ENCODE data around the gene POC1B. TPM values are rescaled to one million over a fixed set of nuclear protein-coding genes. Genes with fewer than 3 reads are reported as not detected.

POC1B gene
- total and polyA plus RNA-seq, 11 donors, result 3.3 to 12.4 (median 8.5) TPM

GRCh38 chr12:89448526-89448925 lies 77.3 kb downstream of the POC1B start:
- TF ChIP-seq, protein P1, sequence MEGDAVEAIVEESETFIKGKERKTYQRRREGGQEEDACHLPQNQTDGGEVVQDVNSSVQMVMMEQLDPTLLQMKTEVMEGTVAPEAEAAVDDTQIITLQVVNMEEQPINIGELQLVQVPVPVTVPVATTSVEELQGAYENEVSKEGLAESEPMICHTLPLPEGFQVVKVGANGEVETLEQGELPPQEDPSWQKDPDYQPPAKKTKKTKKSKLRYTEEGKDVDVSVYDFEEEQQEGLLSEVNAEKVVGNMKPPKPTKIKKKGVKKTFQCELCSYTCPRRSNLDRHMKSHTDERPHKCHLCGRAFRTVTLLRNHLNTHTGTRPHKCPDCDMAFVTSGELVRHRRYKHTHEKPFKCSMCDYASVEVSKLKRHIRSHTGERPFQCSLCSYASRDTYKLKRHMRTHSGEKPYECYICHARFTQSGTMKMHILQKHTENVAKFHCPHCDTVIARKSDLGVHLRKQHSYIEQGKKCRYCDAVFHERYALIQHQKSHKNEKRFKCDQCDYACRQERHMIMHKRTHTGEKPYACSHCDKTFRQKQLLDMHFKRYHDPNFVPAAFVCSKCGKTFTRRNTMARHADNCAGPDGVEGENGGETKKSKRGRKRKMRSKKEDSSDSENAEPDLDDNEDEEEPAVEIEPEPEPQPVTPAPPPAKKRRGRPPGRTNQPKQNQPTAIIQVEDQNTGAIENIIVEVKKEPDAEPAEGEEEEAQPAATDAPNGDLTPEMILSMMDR (IDR thresholded peaks at IDR 0.05), result no peak
- TF ChIP-seq POLR2A (IDR thresholded peaks at IDR 0.05), result no peak
- H3K4me3 ChIP-seq, result no peak overlapping the region
- ATAC-seq, result no peak
- intact Hi-C loops (cut with DNase I), result no loop called here
- peaks cover 0 to 4% (median 0%) of the 10 kb centered on the region in 12 donors for H3K9me3 ChIP-seq
- peaks cover 0 to 31% (median 23%) of the 10 kb centered on the region in 12 donors for H3K4me1 ChIP-seq
- H3K27me3 ChIP-seq, result no peaks in the 10 kb centered on the region
- no peaks in the 10 kb centered on the region for H3K36me3 ChIP-seq
- DNase-seq, result no peak
- H3K27ac ChIP-seq, result no peak overlapping the region

DNA sequence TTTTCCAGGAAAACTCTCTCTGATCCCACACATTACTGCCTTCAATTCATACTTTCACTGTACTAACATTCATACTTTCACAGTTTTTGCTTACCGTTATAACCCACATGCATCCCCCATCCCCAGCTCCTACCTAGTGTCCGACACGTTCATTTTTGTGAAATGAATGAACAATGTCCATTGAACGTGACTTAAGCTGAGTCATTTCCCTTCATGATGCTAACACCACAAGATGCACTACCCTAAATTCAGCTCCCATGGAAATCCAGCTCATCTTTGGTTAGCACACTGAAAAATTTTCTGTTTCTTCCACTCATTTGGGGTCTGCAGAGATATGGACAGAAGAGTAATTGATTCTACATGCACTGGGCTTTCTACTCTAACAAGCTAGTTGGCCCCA lies 85.9 kb downstream of the POC1B start:
- Histone ChIP-seq H3K36me3 (no peaks in the 10 kb centered on the region), H3K27ac (no peak overlapping the region), H3K4me1 (no peaks in the 10 kb centered on the region), H3K4me3 (no peak overlapping the region), H3K27me3 (no peaks in the 10 kb centered on the region), H3K9me3 (peaks cover 0 to under 1% (median 0%) of the 10 kb centered on the region in 12 donors)
- intact Hi-C loops (cut with DNase I), result no loop called here
- DNase-seq (no peak), ATAC-seq (no peak)
- WGBS, 4 donors, result 91 to 98% (median 94%) methylated on average over 4 of the region's 4 CpGs
- TF ChIP-seq POLR2A (IDR thresholded peaks at IDR 0.05), result no peak
- TF ChIP-seq, protein P1 (IDR thresholded peaks at IDR 0.05), result no peak

DNA sequence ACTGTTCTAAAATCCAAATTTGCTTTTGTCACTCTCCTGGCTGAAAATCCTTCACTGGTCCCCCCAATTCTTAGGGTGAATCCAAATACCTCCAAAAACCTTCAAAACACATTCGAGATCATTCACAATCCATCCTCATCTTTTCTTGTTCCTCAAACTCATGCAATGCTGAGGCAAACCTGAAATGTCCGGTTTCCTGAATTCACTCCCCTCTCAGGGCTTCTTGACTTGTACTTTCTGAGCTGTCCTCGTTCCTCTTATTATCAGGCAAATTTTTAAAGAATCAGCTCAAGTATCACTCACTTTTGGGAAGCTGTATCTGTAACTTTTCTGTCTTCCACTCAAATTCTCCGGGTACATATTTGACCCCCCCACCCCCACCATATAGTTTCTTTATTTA lies 88.6 kb downstream of the POC1B start:
- H3K36me3 ChIP-seq, result no peaks in the 10 kb centered on the region
- TF ChIP-seq, protein P1 (IDR thresholded peaks at IDR 0.05), result no peak
- TF ChIP-seq POLR2A (IDR thresholded peaks at IDR 0.05), result no peak
- no peaks in the 10 kb centered on the region for H3K27me3 ChIP-seq
- DNase-seq (no peak), ATAC-seq (no peak)
- H3K27ac ChIP-seq, result no peak overlapping the region
- intact Hi-C loops (cut with DNase I), result no loop called here
- 86 to 91% (median 91%) methylated on average over 4 of the region's 4 CpGs for WGBS, 4 donors
- no peaks in the 10 kb centered on the region for H3K4me1 ChIP-seq
- H3K4me3 ChIP-seq, result no peak overlapping the region
- H3K9me3 ChIP-seq, result no peaks in the 10 kb centered on the region

GRCh38 chr12:89436062-89436461 lies 89.8 kb downstream of the POC1B start:
- no peak overlapping the region for H3K27ac ChIP-seq
- WGBS, 4 donors, result 89 to 98% (median 92%) methylated on average over 6 of the region's 6 CpGs
- DNase-seq, result no peak
- intact Hi-C loops (cut with DNase I), result no loop called here
- H3K4me3 ChIP-seq, result no peak overlapping the region
- H3K4me1 ChIP-seq, result no peaks in the 10 kb centered on the region
- H3K36me3 ChIP-seq, result no peaks in the 10 kb centered on the region
- TF ChIP-seq, protein P1 (IDR thresholded peaks at IDR 0.05), result no peak
- TF ChIP-seq POLR2A (IDR thresholded peaks at IDR 0.05), result no peak
- H3K9me3 ChIP-seq, result no peaks in the 10 kb centered on the region
- H3K27me3 ChIP-seq, result no peaks in the 10 kb centered on the region
- ATAC-seq, result no peak
